K562 (cell line): ENCODE data around the gene HSD11B1L. TPM values are rescaled to one million over a fixed set of nuclear protein-coding genes. Genes with fewer than 3 reads are reported as not detected.

Source experiments
- GTF2B ChIP-seq: IDR thresholded peaks from 2 replicates; pipeline ENCODE4 v1.6.1; 2011; ENCODE audit not compliant: insufficient read length; ENCODE audit errors: extremely low read depth
- HDAC1 ChIP-seq, 2 experiments: fragments of 450-650 bp; IDR thresholded peaks; 2 replicates each; pipeline ENCODE4 v1.6.1; 2016 to 2017; ENCODE audit warnings: inconsistent platforms in 1 of 2, mild to moderate bottlenecking in 1 of 2, moderate library complexity in 1 of 2
- MYC ChIP-seq, 2 experiments: fragments of 250-450 bp in 1 of 2; sonication (Bioruptor Pico) in 1 of 2; IDR thresholded peaks; 2 replicates each; pipeline versions ENCODE4 v1.5.1 to v1.6.1; 2012 to 2021; ENCODE audit warnings: low read depth in 2 of 2, borderline replicate concordance in 1 of 2, improper control_type of control experiment in 1 of 2, low read length in 1 of 2, mild to moderate bottlenecking in 1 of 2, moderate library complexity in 1 of 2
- POLR2B ChIP-seq: fragments of 450-650 bp; IDR thresholded peaks from 2 replicates; pipeline ENCODE4 v1.6.1; 2018; ENCODE audit warnings: low read depth; ENCODE audit not compliant: partially characterized antibody
- REST ChIP-seq, 2 experiments: fragments of 450-650 bp; formaldehyde crosslinking in 1 of 2; IDR thresholded peaks; 2 replicates each; pipeline versions ENCODE4 v1.4.0 to v1.6.1; 2014 to 2020; ENCODE audit warnings: mild to moderate bottlenecking in 2 of 2, borderline replicate concordance in 1 of 2, low read depth in 1 of 2
- THRB ChIP-seq: fragments of 450-650 bp; formaldehyde crosslinking; conservative IDR thresholded peaks from 2 replicates; pipeline ENCODE4 v1.4.0; 2022; ENCODE audit warnings: mild to moderate bottlenecking, missing genetic modification characterization
- ZNF121 ChIP-seq: sonication (generic); formaldehyde crosslinking; conservative IDR thresholded peaks from 2 replicates; pipeline ENCODE4 v1.8.0; 2022; ENCODE audit warnings: missing genetic modification reagents
- ZNF232 ChIP-seq: sonication (generic); formaldehyde crosslinking; IDR thresholded peaks from 2 replicates; pipeline ENCODE4 v1.8.0; 2022; ENCODE audit warnings: mild to moderate bottlenecking, missing genetic modification reagents
- ZNF398 ChIP-seq: fragments of 250-450 bp; sonication (Bioruptor Pico); IDR thresholded peaks from 2 replicates; pipeline ENCODE4 v1.8.0; 2021; ENCODE audit warnings: moderate library complexity, mild to moderate bottlenecking, inconsistent platforms
- ZNF778 ChIP-seq: fragments of 450-650 bp; formaldehyde crosslinking; IDR thresholded peaks from 2 replicates; pipeline ENCODE4 v1.4.0; 2020; ENCODE audit warnings: mild to moderate bottlenecking, moderate library complexity
- ZNF780A ChIP-seq: fragments of 250-450 bp; sonication (Bioruptor Pico); IDR thresholded peaks from 2 replicates; pipeline ENCODE4 v1.5.0; 2021; ENCODE audit warnings: mild to moderate bottlenecking
- polyA plus RNA-seq, 8 experiments: library from polyadenylated mRNA; depleted of rRNA in 4 of 8; stranded (reverse) in 5 of 8; unstranded in 3 of 8; fragments of >200 nt; fragmentation: Nextera tagmentation in 2 of 8; fragmentation: Illumina TruSeq in 1 of 8; extraction: Ambion mirVana in 2 of 8; extraction: Trizol in 1 of 8; gene quantifications; 2 replicates each; pipeline versions ENCODE4 v1.2.1 to v1.2.3, GENCODE V29; 2011 to 2014; ENCODE audit warnings: inconsistent platforms in 1 of 8, missing spikeins in 1 of 8
- total RNA-seq, 7 experiments: library from RNA; depleted of rRNA in 6 of 7; stranded (reverse); fragments of >200 nt in 6 of 7; fragmentation: Illumina TruSeq in 2 of 7; extraction: Trizol in 2 of 7; gene quantifications; 2 replicates each; pipeline versions ENCODE4 v1.2.1 to v1.2.3, GENCODE V29; 2011 to 2021; ENCODE audit warnings: low replicate concordance in 1 of 7

HSD11B1L gene
- total and polyA plus RNA-seq, 9 of the 15 experiments (the other 6 are each of a cell fraction or from before 2014, with no cell fraction given): 0.31 to 7.7 (median 2.3) TPM

- TF ChIP-seq ZNF121 (CRISPR knock-in tag) (no peak), REST (IDR thresholded peaks at IDR 0.05; ENCODE audit: borderline replicate concordance) (no peak), REST (CRISPR knock-in tag; IDR thresholded peaks at IDR 0.05; ENCODE audit: low read depth) (0 out of 2 replicates have a peak, but pooled peaks have one; percentile 19), ZNF778 (no peak), ZNF780A (CRISPR knock-in tag) (no peak), HDAC1 (IDR thresholded peaks at IDR 0.05) (0 out of 4 replicates have a peak, but pooled peaks of 1 of the 2 experiments have one; percentile 5), MYC (IDR thresholded peaks at IDR 0.05; ENCODE audit: low read depth, low read length) (no peak), MYC (CRISPR knock-in tag; IDR thresholded peaks at IDR 0.05; ENCODE audit: borderline replicate concordance, low read depth) (peak; percentile 60; the same call in 1 of the 2 replicates), POLR2B (peak; percentile 37), ZNF232 (CRISPR knock-in tag) (no peak), GTF2B (no peak), ZNF398 (CRISPR knock-in tag) (no peak), THRB (no peak; the same call in 1 of the 2 replicates)
Measured at GRCh38 chr19:5690955-5691821, 10.4 kb downstream of the HSD11B1L start (continued).
